Naive B cell (primary cell): Measurements from ENCODE around the gene CD163L1. TPM values are rescaled to one million over a fixed set of nuclear protein-coding genes. Genes with fewer than 3 reads are reported as not detected.
"Not testable (repeated sequence)": the region's sequence is repeated elsewhere in the genome, so short reads cannot be mapped to it uniquely, and the experiment has no call there.

ENCODE experiments used
- ATAC-seq, 2 donors: fragments of 150-1000 bp; cut with Tn5 transposase; 2 replicates each; pipeline ENCODE4 v1.10.0; 2021; ENCODE audit warnings: low read depth in 2 of 2, mild to moderate bottlenecking in 2 of 2, moderate library complexity in 2 of 2
- DNase-seq: peaks from one replicate; pipeline ENCODE4 v3.0.0; 2022
- H3K27ac Mint-ChIP-seq, 6 donors: one replicate each; pipeline ENCODE4 v1.8.0; 2020 to 2022; ENCODE audit warnings: mild to moderate bottlenecking in 6 of 6, mixed read lengths in 6 of 6, moderate library complexity in 5 of 6, inconsistent platforms in 2 of 6
- H3K27me3 Mint-ChIP-seq, 3 donors: one replicate each; pipeline ENCODE4 v1.8.0; 2021 to 2022; ENCODE audit warnings: mixed read lengths in 3 of 3, mild to moderate bottlenecking in 1 of 3
- H3K36me3 Mint-ChIP-seq, 2 donors: one replicate each; pipeline ENCODE4 v1.8.0; 2020 to 2022; ENCODE audit warnings: mixed read lengths in 2 of 2, inconsistent platforms in 1 of 2, mild to moderate bottlenecking in 1 of 2
- H3K4me1 Mint-ChIP-seq, 3 donors: one replicate each; pipeline ENCODE4 v1.8.0; 2020 to 2022; ENCODE audit warnings: mixed read lengths in 3 of 3, inconsistent platforms in 1 of 3, mild to moderate bottlenecking in 1 of 3, moderate library complexity in 1 of 3
- H3K4me3 Mint-ChIP-seq, 8 donors: one replicate each; pipeline ENCODE4 v1.8.0; 2020 to 2022; ENCODE audit warnings: mild to moderate bottlenecking in 8 of 8, mixed read lengths in 8 of 8, moderate library complexity in 8 of 8, inconsistent platforms in 2 of 8
- H3K9me3 Mint-ChIP-seq, 7 donors: one replicate each; pipeline ENCODE4 v1.8.0; 2020 to 2022; ENCODE audit warnings: mixed read lengths in 7 of 7, mild to moderate bottlenecking in 5 of 7, inconsistent platforms in 2 of 7, moderate library complexity in 1 of 7
- polyA plus RNA-seq, 6 donors: library from polyadenylated mRNA; unstranded; fragments of 300-500 nt; fragmentation: Illumina TruSeq; gene quantifications; one replicate each; pipeline ENCODE4 v1.2.3, GENCODE V29; 2021; ENCODE audit warnings: low read depth in 6 of 6

Gene CD163L1
- polyA plus RNA-seq, 6 donors from 2014 or later, result not detected

- Mint-ChIP-seq H3K36me3 (peaks cover 0 to 10% of the 10 kb centered on the region in 2 donors), H3K4me3 (peak overlapping the region in 7 of 8 donors; percentile 2 to 87 (median 43)), H3K27ac (no peak overlapping the region), H3K9me3 (peaks cover 0 to 9% (median 3%) of the 10 kb centered on the region in 7 donors), H3K4me1 (peaks cover 0 to 4% (median 0%) of the 10 kb centered on the region in 3 donors), H3K27me3 (peaks cover 14 to 43% (median 33%) of the 10 kb centered on the region in 3 donors)
- ATAC-seq (peak in 1 of 2 donors; percentile 43), DNase-seq (no peak)
These were observed 4.1 kb downstream of the CD163L1 start for GRCh38 chr12:7439579-7440505.

- H3K27ac Mint-ChIP-seq, DNase-seq, H3K4me3 Mint-ChIP-seq, H3K4me1 Mint-ChIP-seq, ATAC-seq, H3K9me3 Mint-ChIP-seq: not testable (repeated sequence)
- peaks cover 0 to 10% of the 10 kb centered on the region in 2 donors for H3K36me3 Mint-ChIP-seq
- peaks cover 14 to 37% (median 33%) of the 10 kb centered on the region in 3 donors for H3K27me3 Mint-ChIP-seq
These were observed 5.5 kb downstream of the CD163L1 start for GRCh38 chr12:7438291-7438995.

GRCh38 chr12:7437494-7437893 is 6.5 kb downstream of the CD163L1 start:
- not testable (repeated sequence) for H3K4me3 Mint-ChIP-seq, H3K27ac Mint-ChIP-seq, DNase-seq, ATAC-seq, H3K9me3 Mint-ChIP-seq, H3K4me1 Mint-ChIP-seq
- Mint-ChIP-seq H3K27me3 (peaks cover 11 to 36% (median 33%) of the 10 kb centered on the region in 3 donors), H3K36me3 (peaks cover 0 to 10% of the 10 kb centered on the region in 2 donors)

GRCh38 chr12:7434670-7435069 is 9.3 kb downstream of the CD163L1 start:
- Mint-ChIP-seq H3K9me3 (peaks cover 0 to 7% (median 2%) of the 10 kb centered on the region in 7 donors), H3K27me3 (peaks cover 13 to 23% (median 22%) of the 10 kb centered on the region in 3 donors), H3K4me3 (no peak overlapping the region), H3K27ac (no peak overlapping the region), H3K36me3 (peaks cover 0 to 7% of the 10 kb centered on the region in 2 donors), H3K4me1 (peaks cover 0 to 2% (median 0%) of the 10 kb centered on the region in 3 donors)
- DNase-seq, result no peak
- ATAC-seq, result no peak

- ATAC-seq (no peak), DNase-seq (no peak)
- Mint-ChIP-seq H3K4me1 (no peaks in the 10 kb centered on the region), H3K9me3 (no peaks in the 10 kb centered on the region), H3K27ac (no peak overlapping the region), H3K4me3 (no peak overlapping the region), H3K36me3 (no peaks in the 10 kb centered on the region), H3K27me3 (peaks cover 8 to 15% (median 11%) of the 10 kb centered on the region in 3 donors)
These were observed 10.6 kb downstream of the CD163L1 start for GRCh38 chr12:7433276-7433822.

GRCh38 chr12:7431993-7432685 is 11.8 kb downstream of the CD163L1 start:
- no peaks in the 10 kb centered on the region for H3K9me3 Mint-ChIP-seq
- H3K27me3 Mint-ChIP-seq, result peaks cover 8 to 15% (median 11%) of the 10 kb centered on the region in 3 donors
- no peak for DNase-seq
- no peak overlapping the region for H3K4me3 Mint-ChIP-seq
- ATAC-seq, result no peak
- H3K36me3 Mint-ChIP-seq, result no peaks in the 10 kb centered on the region
- H3K4me1 Mint-ChIP-seq, result no peaks in the 10 kb centered on the region
- H3K27ac Mint-ChIP-seq, result no peak overlapping the region

GRCh38 chr12:7411343-7411742 is 32.6 kb downstream of the CD163L1 start:
- H3K9me3 Mint-ChIP-seq, result peaks cover 0 to 7% (median 2%) of the 10 kb centered on the region in 7 donors
- no peak for ATAC-seq
- no peak overlapping the region for H3K27ac Mint-ChIP-seq
- no peaks in the 10 kb centered on the region for H3K36me3 Mint-ChIP-seq
- H3K27me3 Mint-ChIP-seq, result peaks cover 0 to 9% (median 6%) of the 10 kb centered on the region in 3 donors
- H3K4me3 Mint-ChIP-seq, result no peak overlapping the region
- no peak for DNase-seq
- H3K4me1 Mint-ChIP-seq, result peaks cover 0 to 5% (median 4%) of the 10 kb centered on the region in 3 donors

- H3K4me3 Mint-ChIP-seq, result no peak overlapping the region
- H3K27me3 Mint-ChIP-seq, result peaks cover 3 to 24% (median 6%) of the 10 kb centered on the region in 3 donors
- no peaks in the 10 kb centered on the region for H3K36me3 Mint-ChIP-seq
- no peaks in the 10 kb centered on the region for H3K4me1 Mint-ChIP-seq
- no peak overlapping the region for H3K27ac Mint-ChIP-seq
- ATAC-seq, result no peak
- no peak for DNase-seq
- peaks cover 0 to 3% (median 0%) of the 10 kb centered on the region in 7 donors for H3K9me3 Mint-ChIP-seq
These were observed 39.7 kb downstream of the CD163L1 start for GRCh38 chr12:7404275-7404674.

GRCh38 chr12:7403466-7403865 is 40.5 kb downstream of the CD163L1 start:
- Mint-ChIP-seq H3K4me1 (no peaks in the 10 kb centered on the region), H3K9me3 (peaks cover 0 to 5% (median 0%) of the 10 kb centered on the region in 7 donors), H3K36me3 (no peaks in the 10 kb centered on the region), H3K27ac (no peak overlapping the region), H3K4me3 (no peak overlapping the region), H3K27me3 (peaks cover 6 to 32% (median 9%) of the 10 kb centered on the region in 3 donors)
- ATAC-seq, result no peak
- DNase-seq, result no peak

- Mint-ChIP-seq H3K4me1 (no peaks in the 10 kb centered on the region), H3K36me3 (no peaks in the 10 kb centered on the region), H3K9me3 (peaks cover 0 to 7% (median 3%) of the 10 kb centered on the region in 7 donors), H3K4me3 (no peak overlapping the region), H3K27ac (no peak overlapping the region), H3K27me3 (peaks cover 6 to 28% (median 13%) of the 10 kb centered on the region in 3 donors)
- DNase-seq (no peak), ATAC-seq (no peak)
These were observed 44.9 kb downstream of the CD163L1 start for GRCh38 chr12:7399089-7399488.

- Mint-ChIP-seq H3K9me3 (peaks cover 7 to 24% (median 12%) of the 10 kb centered on the region in 7 donors), H3K4me1 (no peaks in the 10 kb centered on the region), H3K27me3 (peaks cover 5 to 25% (median 18%) of the 10 kb centered on the region in 3 donors), H3K27ac (no peak overlapping the region), H3K36me3 (peaks cover 0 to 5% of the 10 kb centered on the region in 2 donors), H3K4me3 (no peak overlapping the region)
- no peak for ATAC-seq
- no peak for DNase-seq
These were observed 47.5 kb downstream of the CD163L1 start for GRCh38 chr12:7396418-7396817.

GRCh38 chr12:7395950-7396349 is 48.0 kb downstream of the CD163L1 start:
- H3K4me3 Mint-ChIP-seq, result no peak overlapping the region
- H3K4me1 Mint-ChIP-seq, result no peaks in the 10 kb centered on the region
- ATAC-seq (no peak), DNase-seq (no peak)
- peaks cover 0 to 5% of the 10 kb centered on the region in 2 donors for H3K36me3 Mint-ChIP-seq
- H3K27ac Mint-ChIP-seq, result no peak overlapping the region
- peaks cover 7 to 24% (median 12%) of the 10 kb centered on the region in 7 donors for H3K9me3 Mint-ChIP-seq
- H3K27me3 Mint-ChIP-seq, result peaks cover 5 to 27% (median 18%) of the 10 kb centered on the region in 3 donors

GRCh38 chr12:7387289-7387688 is 56.7 kb downstream of the CD163L1 start:
- Mint-ChIP-seq H3K4me1 (no peaks in the 10 kb centered on the region), H3K4me3 (no peak overlapping the region), H3K27ac (no peak overlapping the region), H3K27me3 (peaks cover 26 to 39% (median 28%) of the 10 kb centered on the region in 3 donors), H3K9me3 (peaks cover 6 to 55% (median 25%) of the 10 kb centered on the region in 7 donors), H3K36me3 (peaks cover 5 to 15% of the 10 kb centered on the region in 2 donors)
- ATAC-seq (no peak), DNase-seq (no peak)
